Prostate gland (tissue), 2 donors: ENCODE measurements around the gene ANKMY1. TPM values are rescaled to one million over a fixed set of nuclear protein-coding genes. Genes with fewer than 3 reads are reported as not detected.

Source experiments
- DNase-seq: peaks from one replicate; pipeline ENCODE4 v3.0.0-alpha.2; 2019; ENCODE audit warnings: low spot score
- H3K27ac ChIP-seq, 2 donors: fragments of 200-600 bp; sonication (generic); 2 replicates each; pipeline ENCODE4 v1.5.1; 2017 to 2019
- H3K27me3 ChIP-seq: fragments of 200-600 bp; sonication (generic); replicated peaks from 2 replicates; pipeline ENCODE4 v1.5.1; 2019; ENCODE audit not compliant: insufficient read depth
- H3K36me3 ChIP-seq, 2 donors: fragments of 200-600 bp; sonication (generic); 1 replicate in 1 of 2; 2 replicates in 1 of 2; pipeline versions ENCODE4 v1.5.1 to v1.8.1; 2017 to 2019
- H3K4me1 ChIP-seq: fragments of 200-600 bp; sonication (generic); replicated peaks from 2 replicates; pipeline ENCODE4 v1.5.1; 2019
- H3K4me3 ChIP-seq, 2 donors: fragments of 200-600 bp; sonication (generic); 2 replicates each; pipeline ENCODE4 v1.5.1; 2017 to 2019
- H3K9me3 ChIP-seq: fragments of 200-600 bp; sonication (generic); 2 replicates; pipeline ENCODE4 v1.5.1; 2017
- CTCF ChIP-seq, 4 experiments: fragments of 200-600 bp in 2 of 4; fragments of 450-650 bp in 2 of 4; sonication (generic) in 2 of 4; IDR thresholded peaks; 1 replicate in 3 of 4; 2 replicates in 1 of 4; pipeline ENCODE4 v1.5.1; 2016 to 2019; ENCODE audit warnings: antibody characterized with exemption in 4 of 4, mild to moderate bottlenecking in 2 of 4, moderate library complexity in 2 of 4
- POLR2A ChIP-seq: fragments of 450-650 bp; IDR thresholded peaks from one replicate; pipeline ENCODE4 v1.6.1; 2016; ENCODE audit warnings: antibody characterized with exemption, mild to moderate bottlenecking
- POLR2AphosphoS5 ChIP-seq: sonication (generic); formaldehyde crosslinking; IDR thresholded peaks from one replicate; pipeline ENCODE4 v1.6.1; 2017; ENCODE audit warnings: antibody characterized with exemption
- WGBS: methylation state at CpG from one replicate; pipeline ENCODE4 v1.1.5; 2018; 5-methylcytosine and 5-hydroxymethylcytosine counted together
- intact Hi-C: fragments of 100-400 bp; cut with DNase I; formaldehyde crosslinking; loops from one replicate; pipeline ENCODE4 v1.14.2; 2022
- total RNA-seq, 2 donors: library from RNA; depleted of rRNA; stranded (reverse); fragments of >200 nt; gene quantifications; one replicate each; pipeline ENCODE4 v1.1.0, GENCODE V29; 2016

The ANKMY1 gene
- total RNA-seq, 2 donors from 2014 or later: 22.7 to 31.4 TPM

GRCh38 chr2:240451791-240452461, 105.9 kb downstream of the ANKMY1 start:
- H3K9me3 ChIP-seq: no peaks in the 10 kb centered on the region
- H3K36me3 ChIP-seq: no peaks in the 10 kb centered on the region
- peak overlapping the region; percentile 81 to 82 for H3K27ac ChIP-seq
- no peaks in the 10 kb centered on the region for H3K27me3 ChIP-seq
- intact Hi-C loops: loop anchor here (10.0 kb wide), 1 partner anchor 113 kb away; the partner anchor contains the start of genes DUSP28 and RNPEPL1
- TF ChIP-seq CTCF (IDR thresholded peaks at IDR 0.05) (no peak), POLR2A (no peak), POLR2AphosphoS5 (no peak)
- peaks cover 29% of the 10 kb centered on the region for H3K4me1 ChIP-seq
- WGBS: 49% methylated on average over 18 of the region's 20 CpGs
- H3K4me3 ChIP-seq: peak overlapping the region; percentile 65 to 74
- DNase-seq: no peak

- Histone ChIP-seq H3K27ac (peak overlapping the region; percentile 81 to 82), H3K4me3 (no peak overlapping the region), H3K27me3 (no peaks in the 10 kb centered on the region), H3K9me3 (no peaks in the 10 kb centered on the region), H3K36me3 (no peaks in the 10 kb centered on the region), H3K4me1 (peaks cover 29% of the 10 kb centered on the region)
- peak; percentile 82 for DNase-seq
- 60% methylated on average over 8 of the region's 13 CpGs for WGBS
- TF ChIP-seq POLR2A (no peak), CTCF (IDR thresholded peaks at IDR 0.05) (peak in 2 of 4 experiments; percentile 6 to 33), POLR2AphosphoS5 (peak; percentile 64)
- intact Hi-C loops: loop anchor here (10.0 kb wide), 1 partner anchor 114 kb away; the partner anchor contains the start of genes DUSP28 and RNPEPL1
Measured at GRCh38 chr2:240451108-240451611, 106.6 kb downstream of the ANKMY1 start.

- TF ChIP-seq POLR2AphosphoS5 (no peak), POLR2A (no peak), CTCF (IDR thresholded peaks at IDR 0.05) (no peak)
- Histone ChIP-seq H3K9me3 (no peaks in the 10 kb centered on the region), H3K36me3 (no peaks in the 10 kb centered on the region), H3K4me3 (no peak overlapping the region), H3K27me3 (no peaks in the 10 kb centered on the region), H3K27ac (peak overlapping the region; percentile 81 to 82), H3K4me1 (peaks cover 28% of the 10 kb centered on the region)
- intact Hi-C loops: loop anchor here (10.0 kb wide), 1 partner anchor 114 kb away; the partner anchor contains the start of genes DUSP28 and RNPEPL1
- 49% methylated on average over 16 of the region's 16 CpGs for WGBS
- DNase-seq: no peak
Measured at GRCh38 chr2:240450532-240451107, 107.2 kb downstream of the ANKMY1 start.

GRCh38 chr2:240449764-240450531, 107.8 kb downstream of the ANKMY1 start:
- H3K27me3 ChIP-seq: no peaks in the 10 kb centered on the region
- peaks cover 21% of the 10 kb centered on the region for H3K4me1 ChIP-seq
- no peaks in the 10 kb centered on the region for H3K9me3 ChIP-seq
- peak overlapping the region; percentile 81 to 82 for H3K27ac ChIP-seq
- DNase-seq: no peak
- intact Hi-C loops: loop anchor here (10.0 kb wide), 1 partner anchor 115 kb away; the partner anchor contains the start of genes DUSP28 and RNPEPL1
- H3K36me3 ChIP-seq: no peaks in the 10 kb centered on the region
- peak; percentile 45 for TF ChIP-seq POLR2AphosphoS5
- TF ChIP-seq POLR2A: no peak
- H3K4me3 ChIP-seq: no peak overlapping the region
- WGBS: 48% methylated on average over 22 of the region's 22 CpGs
